ENCODE measurements around the gene NTN4.

DNA sequence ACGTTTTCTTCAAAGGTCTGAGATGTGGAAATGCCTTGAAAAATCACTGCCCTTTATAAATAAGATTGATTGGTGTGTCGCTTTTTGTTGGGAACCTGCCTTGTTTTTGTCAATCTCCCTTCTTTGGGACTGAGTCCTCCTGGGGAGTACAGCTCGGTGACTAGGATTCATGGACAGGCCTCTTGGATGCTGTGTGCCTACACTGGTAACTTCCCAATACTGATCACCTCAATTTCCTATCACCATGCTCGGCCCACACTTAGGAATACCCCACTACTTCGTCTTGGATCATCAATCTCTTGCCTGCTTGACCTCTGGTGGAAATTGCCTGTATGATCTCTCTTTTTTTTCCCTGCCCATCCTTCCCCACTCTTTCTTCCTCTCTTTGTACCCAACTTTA is 34.2 kb downstream of the NTN4 start:
- TF ChIP-seq, protein P1, sequence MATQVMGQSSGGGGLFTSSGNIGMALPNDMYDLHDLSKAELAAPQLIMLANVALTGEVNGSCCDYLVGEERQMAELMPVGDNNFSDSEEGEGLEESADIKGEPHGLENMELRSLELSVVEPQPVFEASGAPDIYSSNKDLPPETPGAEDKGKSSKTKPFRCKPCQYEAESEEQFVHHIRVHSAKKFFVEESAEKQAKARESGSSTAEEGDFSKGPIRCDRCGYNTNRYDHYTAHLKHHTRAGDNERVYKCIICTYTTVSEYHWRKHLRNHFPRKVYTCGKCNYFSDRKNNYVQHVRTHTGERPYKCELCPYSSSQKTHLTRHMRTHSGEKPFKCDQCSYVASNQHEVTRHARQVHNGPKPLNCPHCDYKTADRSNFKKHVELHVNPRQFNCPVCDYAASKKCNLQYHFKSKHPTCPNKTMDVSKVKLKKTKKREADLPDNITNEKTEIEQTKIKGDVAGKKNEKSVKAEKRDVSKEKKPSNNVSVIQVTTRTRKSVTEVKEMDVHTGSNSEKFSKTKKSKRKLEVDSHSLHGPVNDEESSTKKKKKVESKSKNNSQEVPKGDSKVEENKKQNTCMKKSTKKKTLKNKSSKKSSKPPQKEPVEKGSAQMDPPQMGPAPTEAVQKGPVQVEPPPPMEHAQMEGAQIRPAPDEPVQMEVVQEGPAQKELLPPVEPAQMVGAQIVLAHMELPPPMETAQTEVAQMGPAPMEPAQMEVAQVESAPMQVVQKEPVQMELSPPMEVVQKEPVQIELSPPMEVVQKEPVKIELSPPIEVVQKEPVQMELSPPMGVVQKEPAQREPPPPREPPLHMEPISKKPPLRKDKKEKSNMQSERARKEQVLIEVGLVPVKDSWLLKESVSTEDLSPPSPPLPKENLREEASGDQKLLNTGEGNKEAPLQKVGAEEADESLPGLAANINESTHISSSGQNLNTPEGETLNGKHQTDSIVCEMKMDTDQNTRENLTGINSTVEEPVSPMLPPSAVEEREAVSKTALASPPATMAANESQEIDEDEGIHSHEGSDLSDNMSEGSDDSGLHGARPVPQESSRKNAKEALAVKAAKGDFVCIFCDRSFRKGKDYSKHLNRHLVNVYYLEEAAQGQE (IDR thresholded peaks at IDR 0.05; ENCODE audit: insufficient read depth in 1 of 2, low read depth in 2 of 2, low read length in 2 of 2): no peak
- TF ChIP-seq POLR2AphosphoS5 (IDR thresholded peaks at IDR 0.05; ENCODE audit: low read depth, low read length): no peak

All from PFSK-1 (cell line).